COLO668 (cell line): ENCODE results near the gene COBL.
A peak's percentile ranks its signal among the peaks of the same experiment; 100 is the strongest.

Experiments
- DNase-seq: peaks from one replicate; lab custom pipeline; 2025; ENCODE audit not compliant: unreplicated experiment; lab: John Stamatoyannopoulos, UW

Gene COBL

DNA sequence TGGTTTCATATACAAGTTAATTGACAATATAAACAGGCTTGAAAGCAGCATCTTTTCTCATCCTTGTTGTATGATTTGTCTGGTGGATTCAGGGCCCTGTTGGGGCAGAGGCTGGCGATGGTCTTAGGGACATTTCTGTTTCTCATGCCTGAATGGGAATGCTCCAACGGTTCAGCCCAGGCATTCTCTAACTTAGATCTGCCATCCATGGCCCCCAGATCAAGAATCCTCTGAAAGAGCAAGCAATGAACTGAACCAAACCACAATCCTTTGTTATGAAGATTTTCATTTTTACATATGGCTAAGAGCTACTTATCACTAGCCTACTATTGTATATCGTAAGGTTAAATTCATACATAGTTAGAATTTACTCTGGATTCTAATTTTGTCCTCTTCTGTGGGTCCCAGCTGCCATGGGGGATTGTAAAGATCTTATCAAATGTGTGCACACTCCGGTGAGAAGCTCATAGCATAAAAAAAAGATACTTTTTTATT, 163.9 kb downstream of the COBL start:
- DNase-seq = no peak

DNA sequence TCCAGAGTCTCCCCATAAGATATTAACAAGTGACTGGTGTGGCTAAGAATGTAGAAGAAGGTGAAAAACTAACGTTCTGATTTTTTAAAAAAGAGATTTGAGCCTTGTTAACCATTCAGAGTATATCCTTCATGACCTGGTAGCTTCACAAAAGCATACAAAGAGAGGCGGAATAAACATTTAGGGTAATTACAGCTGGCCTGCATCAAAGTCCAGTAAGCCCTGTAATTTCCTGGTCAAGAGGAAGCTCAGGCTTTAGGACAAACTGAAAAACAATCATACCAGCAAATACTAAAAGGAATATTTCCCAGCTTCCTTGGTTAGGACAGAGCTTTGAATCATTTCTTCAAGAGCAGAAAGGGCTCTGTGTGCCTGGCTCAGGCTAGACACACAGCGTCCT, 165.2 kb downstream of the COBL start:
- no peak for DNase-seq

DNA sequence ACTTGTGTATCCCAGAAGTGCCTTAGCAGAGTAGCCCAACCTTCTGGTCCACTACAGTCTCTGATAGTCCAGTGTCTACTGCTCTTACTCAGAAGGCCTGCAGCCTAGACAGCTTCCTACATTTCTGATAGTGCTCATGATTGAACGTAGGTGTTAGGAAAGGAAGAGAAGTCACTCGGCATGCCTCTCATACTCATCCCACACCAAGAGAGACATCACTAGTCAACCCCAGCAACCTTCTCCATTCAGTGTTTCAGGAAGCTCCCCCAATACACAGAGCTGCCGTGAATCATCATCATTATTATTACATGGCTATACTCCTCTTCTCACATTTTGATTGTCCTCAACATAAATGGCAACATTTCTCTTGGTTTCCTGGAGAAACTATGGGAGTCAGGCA, 166.4 kb downstream of the COBL start:
- DNase-seq = no peak

DNA sequence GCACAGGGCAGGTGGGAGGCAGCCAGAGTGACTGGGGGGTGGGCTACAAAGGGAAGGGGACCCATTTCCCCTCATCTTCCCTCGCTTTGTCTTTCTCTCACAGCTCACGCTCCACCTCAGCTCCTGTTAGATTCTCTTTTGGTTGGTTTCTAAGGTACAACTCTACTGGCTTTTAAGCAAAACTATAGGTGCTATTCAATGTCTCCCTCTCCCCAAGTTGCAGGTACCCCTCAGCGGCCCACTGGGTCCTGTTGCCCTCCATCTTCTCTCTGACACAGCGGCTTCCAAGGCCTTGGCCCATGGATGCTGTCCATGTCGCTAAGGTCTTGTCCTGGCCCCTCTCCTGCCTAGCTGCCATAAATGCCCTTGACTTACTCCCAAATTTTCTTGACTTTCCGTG, 168.4 kb downstream of the COBL start:
- DNase-seq = no peak

DNA sequence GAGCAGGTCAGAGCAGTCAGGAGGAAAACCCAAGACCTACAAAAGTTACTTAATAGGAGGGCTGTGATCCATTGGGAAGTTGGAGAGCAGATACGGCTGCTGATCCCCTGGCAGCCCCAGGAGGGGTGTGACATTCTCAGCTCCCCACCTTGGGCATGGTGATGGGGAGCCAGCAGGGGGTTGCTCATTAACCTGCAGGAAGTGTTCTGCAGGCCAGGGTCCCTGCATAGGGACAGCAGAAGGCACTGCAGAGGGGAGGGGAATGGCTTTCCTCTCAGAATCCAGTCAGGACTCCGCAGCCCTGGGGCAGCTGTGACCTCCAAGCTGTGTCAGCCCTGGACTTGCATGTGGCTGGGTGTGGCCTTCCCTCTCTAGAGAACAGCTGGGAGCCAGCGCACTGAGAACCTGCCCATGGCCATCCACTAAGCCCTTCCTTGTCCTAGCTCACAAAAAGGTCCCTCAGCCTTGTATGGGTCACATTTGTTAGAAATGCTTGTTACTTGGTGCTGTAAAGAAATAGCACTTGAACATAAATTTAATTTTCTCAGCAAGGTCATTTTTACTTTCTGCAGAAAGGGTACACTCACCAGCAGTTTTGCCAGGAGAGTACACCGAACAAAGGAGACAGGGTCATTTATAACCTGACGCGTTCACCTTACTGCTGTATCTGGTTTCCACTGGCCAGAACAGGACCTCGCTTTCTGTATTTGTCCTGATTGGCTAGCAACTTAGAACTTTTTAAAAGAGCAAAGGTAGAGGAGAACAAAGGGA, 169.6 kb downstream of the COBL start:
- no peak for DNase-seq

DNA sequence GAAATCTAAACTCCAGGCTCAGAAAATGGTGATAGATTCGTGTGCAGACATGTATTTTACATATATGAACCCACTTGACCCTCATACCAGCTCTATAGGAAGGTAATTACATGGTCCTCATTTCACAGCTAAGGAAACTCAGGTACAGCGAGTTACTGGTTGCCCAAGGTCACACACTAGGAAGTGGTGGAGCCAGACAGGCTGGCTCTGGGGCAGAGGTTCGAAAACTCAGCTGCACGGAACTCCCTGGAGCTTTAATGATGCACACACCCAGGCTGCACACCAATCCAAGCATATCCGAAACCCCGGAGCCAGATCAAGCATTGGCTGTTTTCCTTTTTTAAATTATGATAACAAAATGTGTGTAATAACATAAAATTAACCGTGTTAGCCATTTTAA, 172.4 kb downstream of the COBL start:
- peak; percentile 63 for DNase-seq

DNA sequence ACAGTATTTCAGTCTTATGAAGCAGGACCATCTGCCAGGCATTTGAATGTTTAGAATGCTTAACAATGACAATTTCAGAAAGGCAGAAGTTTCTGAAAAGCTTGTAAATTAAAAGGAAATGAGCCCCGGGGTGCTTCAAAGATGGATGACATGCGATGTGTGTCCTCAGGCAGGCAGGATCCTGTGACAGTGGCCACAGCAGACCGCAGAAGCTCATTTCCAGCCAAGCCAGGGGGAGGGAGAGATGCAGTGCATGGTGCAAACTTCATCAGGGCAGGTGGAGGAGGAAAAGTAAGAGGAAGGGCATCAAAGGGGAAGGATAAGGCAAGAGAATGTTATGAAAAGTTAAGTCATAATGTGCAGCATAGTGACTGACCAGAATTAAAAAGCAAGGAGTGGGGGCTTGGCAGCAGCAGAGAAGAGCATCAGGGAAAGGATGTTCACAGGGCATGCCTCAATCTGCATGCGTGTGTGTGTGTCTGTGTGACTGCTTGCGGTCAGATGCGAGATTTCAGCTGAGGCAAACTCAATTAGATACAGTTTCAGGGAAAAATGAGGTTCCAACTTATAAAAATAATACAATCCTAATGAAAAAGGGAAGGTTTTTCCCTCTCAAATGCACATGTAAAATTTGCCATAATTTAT, 173.7 kb downstream of the COBL start:
- no peak for DNase-seq

DNA sequence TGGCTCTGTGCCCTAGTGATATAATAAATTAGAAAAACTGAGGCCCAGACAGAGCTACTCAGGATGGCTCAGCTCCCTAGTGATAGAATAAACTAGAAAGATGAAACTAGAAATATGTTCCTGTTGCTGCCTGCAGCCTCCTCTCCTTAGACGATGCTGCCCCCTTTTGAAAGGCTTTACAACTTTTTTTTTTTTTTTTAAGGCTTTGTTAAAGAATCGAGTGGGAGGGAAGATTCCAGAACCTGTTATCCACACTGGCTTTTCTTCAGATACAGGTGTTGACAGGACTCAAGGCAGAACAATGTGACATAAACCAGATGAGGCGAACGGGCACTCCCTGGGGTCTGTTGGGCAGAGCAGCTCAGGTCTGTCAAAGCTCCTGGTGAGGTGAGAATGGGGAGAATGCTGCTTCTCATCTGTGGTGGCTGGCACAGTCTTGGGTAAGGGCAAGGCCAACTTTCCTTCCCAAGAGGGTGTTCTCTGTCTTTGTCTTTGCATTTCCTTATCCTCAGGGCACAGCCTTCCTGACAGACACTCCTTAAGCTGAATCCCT, 175.1 kb downstream of the COBL start:
- DNase-seq = no peak

DNA sequence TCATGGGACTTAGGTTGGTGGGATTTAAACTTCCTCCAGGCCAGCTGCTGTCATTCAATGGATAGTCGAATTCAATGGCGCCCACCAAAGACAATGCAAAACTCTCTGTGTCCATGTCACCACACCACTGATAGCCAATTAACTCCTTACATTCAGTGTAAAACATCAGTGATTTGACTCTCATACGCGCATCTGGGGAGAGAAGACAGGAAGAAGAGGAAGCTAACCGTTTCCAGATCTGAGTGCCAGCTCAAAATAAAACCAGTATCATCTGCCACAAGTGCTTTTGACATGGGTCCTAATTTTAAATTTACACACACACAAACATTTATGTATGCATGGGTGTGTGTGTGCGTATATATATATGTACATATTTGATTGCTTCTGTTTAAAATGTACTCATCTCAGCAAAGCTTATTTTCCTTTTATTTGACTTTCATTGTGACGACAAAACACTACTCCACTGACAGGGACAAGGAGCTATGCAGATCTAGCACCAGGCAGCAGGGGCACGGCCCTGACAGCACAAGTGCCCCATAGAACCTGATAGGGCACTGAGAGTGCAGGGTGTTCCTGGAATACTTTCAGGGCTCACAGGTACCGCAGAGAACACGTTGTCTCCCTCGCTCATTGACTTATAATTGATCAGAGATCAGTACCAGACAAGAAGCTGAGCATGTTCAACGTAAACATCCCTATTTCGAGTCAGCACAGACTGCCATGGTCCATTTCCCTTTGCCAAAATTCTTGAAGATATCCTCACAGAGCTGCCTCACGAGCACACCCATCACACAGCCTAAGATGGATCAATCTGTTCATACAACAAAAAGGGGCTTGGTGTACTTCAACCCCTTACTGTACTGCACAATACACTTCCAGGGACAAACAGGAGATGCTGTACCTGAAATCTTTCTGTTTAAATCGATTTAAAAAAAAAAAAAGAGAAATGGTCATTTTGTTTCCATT, 176.1 kb downstream of the COBL start:
- no peak for DNase-seq

DNA sequence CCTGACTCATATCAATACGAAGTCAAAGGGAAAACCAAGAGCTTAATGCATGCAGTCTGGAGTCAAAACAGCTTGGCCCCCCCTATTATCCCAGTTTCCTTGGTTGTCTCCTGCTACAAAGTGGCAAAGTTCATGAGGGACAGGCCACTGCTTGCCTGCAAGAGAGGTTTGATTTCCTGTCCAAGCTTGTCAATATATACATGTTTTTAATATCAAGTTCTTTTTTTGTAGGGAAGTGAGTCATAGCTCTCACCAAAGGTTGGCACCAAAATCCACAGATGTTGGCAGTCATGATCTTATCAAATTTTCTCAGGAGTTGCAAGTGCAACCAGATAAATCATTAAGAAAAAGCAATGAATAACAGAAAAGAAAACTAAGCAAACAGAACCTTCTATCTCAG, 176.8 kb downstream of the COBL start:
- no peak for DNase-seq

DNA sequence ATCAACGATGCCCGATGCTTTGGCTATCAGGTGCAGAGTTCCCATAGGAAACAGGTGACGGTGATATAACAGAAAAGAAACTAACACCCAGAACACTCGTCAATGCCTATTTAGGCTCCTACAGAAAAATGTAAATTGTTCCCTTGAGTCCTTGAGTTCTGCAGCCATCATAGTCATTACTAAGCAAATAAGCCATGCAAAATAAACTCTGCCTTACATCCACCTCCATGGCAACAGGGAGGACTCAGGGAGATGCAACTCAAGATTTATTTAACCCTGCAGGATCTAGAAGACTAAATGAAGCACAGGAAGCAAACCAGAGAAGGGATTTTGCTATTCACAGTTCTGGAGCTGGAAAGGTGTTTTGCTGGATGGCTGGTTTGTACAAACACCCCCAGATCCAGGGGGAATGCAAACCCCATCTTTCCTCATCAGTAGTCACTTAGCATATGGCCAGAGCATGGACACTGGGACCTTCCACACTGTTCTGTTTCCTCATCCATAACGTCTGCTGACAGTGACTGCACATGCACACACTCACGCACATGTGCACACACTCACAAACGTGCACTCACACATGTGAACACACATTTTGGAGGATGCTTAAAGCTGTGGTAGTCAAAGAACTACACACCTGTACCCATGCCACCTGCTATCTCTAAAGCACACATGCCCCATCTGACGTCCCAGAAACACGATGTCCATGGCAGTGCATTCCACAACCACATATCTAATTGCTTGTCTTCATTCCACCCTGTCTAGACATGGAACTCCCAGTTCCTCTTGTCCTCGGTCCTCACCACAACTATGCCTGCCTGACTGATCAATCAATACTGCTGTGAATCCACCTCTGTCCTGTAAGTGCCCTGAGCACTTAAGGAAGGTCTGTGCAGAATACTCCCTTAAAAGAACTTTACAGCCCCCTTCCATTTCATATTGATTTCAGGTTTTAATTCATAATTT, 178.2 kb downstream of the COBL start:
- peak; percentile 54 for DNase-seq

DNA sequence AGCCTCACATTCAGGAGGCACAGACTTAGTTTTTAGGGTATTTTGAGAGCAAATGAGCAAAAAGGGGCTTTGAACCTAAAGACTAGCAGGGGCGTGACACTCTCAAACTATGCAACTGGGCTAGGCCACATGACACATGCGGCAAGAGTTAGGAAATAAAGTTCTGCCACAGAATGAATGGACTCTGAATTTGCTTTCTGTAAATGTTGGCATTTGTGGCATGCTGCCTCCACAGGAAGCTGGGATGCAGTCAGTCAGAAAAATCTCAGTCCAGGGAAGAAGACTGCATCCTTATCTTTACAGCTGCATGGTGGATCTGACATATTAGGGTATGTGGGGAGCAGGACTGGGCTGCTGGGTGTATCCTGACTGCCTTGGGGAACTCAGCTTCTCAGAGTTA, 181.0 kb downstream of the COBL start:
- no peak for DNase-seq

DNA sequence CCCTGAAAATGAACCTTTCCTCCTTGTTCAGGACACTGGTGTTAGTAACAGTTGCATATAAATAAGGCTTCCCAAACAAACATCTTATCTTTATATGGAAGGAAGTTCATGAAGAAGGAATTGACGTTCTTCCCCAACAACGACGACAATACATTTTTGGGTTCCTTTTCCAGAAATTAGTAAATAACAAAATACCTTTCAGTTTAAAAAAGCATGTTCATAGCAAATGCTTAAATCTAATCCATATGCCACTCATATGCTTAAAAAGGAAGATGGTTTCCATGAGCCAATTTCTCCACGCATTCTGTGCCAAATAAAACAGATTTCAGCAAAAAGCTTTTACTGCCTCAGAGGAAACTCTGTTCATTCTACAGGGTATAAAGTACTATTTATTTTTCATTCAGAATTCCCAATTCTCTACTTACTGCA, 182.6 kb downstream of the COBL start:
- DNase-seq = no peak

DNA sequence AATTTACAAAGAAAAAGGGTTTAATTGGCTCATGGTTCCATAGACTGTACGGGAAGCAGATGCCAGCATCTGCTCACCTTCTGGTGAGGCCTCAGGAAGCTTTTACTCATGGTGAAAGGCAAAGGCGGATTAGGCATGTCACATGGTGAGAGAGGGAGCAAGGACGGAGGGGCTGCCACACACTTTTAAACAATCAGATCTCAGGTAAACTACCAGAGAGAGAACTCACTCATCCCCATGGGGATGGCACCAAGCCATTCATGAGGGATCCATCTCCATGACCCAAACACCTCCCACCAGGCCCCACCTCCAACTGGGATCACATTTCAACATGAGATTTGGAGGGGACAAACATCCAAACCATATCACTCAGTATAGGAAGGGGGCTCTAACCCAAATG, 183.9 kb downstream of the COBL start:
- no peak for DNase-seq

DNA sequence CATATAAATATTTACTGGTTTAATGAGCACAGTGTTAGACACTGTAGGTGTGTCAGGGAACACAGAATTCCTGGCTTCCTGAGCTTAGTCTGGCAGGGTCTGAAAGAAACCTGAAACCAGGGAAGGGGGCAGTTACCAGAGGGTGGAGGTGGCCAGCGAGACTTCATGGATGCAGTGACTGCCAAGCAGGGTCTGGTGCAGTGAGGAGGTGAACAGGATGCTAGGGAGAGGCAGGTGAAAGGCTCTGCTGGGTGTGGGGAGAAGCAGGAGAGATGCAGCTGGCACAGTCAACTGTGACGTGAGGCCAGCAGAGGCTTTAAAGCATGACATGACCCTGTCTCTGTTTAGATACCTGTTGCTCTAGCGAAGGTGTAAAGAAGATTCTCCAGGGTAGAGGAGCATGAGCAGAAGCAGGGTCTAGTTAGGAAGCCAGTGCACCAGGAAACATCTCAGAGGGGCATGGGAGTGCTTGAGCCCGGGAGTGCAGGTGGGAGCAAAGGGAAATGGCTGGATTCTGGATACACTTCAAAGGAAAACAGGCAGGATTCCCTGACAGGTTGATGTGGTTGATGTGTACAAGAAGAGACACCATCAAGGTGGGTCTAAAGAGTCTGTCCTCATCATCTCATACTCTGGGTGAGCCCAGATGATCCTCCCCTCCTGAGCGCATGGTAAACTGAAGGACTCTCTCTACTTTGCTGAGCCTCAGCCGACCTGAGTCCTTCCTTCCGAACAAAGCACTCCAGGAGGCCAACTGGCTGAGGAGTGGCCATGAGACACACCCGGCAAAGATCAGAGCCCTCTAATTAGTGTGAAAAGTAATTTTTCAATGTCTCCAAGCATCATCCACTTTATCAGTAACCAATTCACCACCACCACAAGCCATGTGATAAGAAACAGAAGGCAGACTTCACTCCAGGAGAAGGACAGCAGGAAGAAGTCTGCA, 186.8 kb downstream of the COBL start:
- DNase-seq = no peak

DNA sequence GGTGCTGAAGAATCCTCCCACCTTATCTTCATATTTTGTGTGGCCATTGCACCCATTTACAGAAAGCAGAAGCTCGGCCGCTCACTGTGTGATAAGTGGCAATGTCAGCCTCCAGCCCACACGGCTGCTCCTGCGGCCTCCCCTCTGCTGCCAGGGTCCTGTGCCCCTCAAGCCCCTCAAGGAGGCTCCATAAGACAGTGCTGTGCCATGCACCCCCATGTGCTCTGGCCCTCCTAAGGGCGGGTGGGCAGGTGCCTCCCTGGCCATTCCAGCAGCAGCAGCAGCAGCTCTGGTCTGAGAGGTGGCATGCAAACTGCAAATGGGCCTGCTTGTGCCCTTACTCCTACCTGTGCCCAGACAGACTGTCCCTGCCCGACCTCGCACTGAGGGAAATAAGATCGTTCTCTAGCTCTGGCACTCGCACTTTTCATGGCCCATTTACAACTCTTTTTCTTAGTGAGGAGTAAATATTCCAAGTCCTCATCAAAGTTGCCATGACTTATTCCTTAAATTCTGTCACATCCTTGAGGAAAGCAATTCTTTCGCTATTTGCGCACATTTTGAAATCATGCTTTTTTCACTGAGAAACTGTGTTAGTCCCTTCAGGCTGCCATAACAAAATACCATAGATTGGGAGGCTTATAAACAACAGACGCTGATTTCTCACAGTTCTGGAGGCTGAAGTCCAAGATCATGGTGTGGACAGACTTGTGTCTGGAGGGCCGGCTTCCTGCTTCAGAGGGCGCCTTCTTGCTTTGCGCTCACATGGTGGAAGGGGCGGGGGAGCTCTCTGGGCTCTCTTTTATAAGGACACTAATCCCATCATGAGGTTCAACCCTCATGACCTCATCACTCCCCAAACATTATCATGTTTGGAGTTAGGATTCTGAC, 187.8 kb downstream of the COBL start:
- no peak for DNase-seq

DNA sequence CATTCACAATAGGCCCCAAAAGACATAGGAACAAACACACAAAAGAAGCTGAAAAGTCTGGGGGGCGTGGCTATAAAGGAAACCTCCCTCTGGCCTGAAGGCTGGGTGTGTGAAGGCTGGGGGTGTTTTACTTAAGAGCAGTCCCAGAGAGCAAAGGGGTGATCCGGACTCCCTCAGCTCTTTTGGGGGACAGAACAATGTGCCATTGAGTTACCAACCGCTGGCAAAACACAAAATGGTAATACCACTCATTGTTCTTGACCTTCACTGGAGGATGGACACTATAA, 189.0 kb downstream of the COBL start:
- DNase-seq = no peak
